Measurements from ENCODE around the gene MTMR2. TPM values are rescaled to one million over a fixed set of nuclear protein-coding genes. Genes with fewer than 3 reads are reported as not detected.
A peak's percentile ranks its signal among the peaks of the same experiment; 100 is the strongest.

Gene MTMR2
- total RNA-seq, 4 donors from 2014 or later = 17.9 to 30.4 (median 23.5) TPM

DNA sequence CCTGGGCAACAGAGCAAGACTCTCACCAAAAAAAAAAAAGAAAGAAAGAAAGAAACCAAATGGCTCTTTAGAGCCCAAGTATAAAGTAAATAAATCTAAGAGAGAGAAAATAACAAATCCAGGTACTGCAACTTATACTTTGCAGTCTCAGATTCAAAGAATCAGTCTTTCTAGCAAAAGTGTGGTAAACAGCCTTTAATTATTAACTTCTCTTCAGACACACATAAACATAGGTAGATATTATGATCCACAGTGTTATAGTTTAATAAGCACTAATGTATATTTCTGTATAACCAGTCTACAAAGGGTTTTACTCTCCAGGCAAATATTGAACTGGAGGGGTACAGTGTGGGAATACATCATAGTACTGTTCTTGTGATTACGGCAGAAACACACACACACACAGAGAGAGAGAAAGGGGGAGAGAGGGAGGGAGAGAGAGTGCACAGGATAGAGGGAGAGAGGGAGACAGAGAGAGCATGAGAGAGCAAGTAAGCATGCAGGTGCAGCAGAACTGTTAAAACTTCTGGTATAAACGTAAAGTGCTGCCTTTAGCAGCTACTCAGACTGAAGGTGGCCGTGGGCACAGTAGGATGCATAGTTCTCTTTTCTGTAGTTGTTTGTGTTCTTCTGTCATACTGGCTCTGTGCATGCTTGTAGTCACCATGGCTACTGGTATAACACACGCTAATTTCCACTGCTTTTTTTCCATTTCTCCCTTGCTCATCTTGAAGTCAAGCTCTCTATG is 32.3 kb downstream of the MTMR2 start:
- ATAC-seq (ENCODE audit: low FRiP score) (no peak), DNase-seq (ENCODE audit: low spot score) (no peak)

DNA sequence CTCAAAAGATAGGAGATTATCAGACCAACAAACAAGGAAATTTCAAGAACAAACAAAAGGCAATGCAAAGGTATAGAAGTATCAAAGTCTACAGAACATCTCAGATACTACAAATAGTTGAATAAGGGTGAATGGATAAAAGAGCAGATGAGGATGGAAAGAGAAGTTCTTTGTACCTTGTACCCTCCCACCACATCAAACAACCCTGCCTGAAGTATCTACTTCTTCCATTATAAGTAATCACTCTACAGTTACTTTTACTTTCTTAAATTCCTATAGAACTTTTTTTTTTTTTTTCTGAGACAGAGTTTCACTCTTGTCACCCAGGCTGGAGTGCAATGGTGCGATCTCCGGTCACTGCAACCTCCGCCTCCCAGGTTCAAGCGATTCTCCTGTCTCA is 35.1 kb downstream of the MTMR2 start:
- no peak for ATAC-seq (ENCODE audit: low FRiP score)
- TF ChIP-seq, protein P1, sequence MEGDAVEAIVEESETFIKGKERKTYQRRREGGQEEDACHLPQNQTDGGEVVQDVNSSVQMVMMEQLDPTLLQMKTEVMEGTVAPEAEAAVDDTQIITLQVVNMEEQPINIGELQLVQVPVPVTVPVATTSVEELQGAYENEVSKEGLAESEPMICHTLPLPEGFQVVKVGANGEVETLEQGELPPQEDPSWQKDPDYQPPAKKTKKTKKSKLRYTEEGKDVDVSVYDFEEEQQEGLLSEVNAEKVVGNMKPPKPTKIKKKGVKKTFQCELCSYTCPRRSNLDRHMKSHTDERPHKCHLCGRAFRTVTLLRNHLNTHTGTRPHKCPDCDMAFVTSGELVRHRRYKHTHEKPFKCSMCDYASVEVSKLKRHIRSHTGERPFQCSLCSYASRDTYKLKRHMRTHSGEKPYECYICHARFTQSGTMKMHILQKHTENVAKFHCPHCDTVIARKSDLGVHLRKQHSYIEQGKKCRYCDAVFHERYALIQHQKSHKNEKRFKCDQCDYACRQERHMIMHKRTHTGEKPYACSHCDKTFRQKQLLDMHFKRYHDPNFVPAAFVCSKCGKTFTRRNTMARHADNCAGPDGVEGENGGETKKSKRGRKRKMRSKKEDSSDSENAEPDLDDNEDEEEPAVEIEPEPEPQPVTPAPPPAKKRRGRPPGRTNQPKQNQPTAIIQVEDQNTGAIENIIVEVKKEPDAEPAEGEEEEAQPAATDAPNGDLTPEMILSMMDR (IDR thresholded peaks at IDR 0.05) = no peak
- no peak for DNase-seq (ENCODE audit: low spot score)

More for the DNA sequence above, 32.3 kb downstream of the MTMR2 start:
- TF ChIP-seq, protein P1 (IDR thresholded peaks at IDR 0.05) = no peak

DNA sequence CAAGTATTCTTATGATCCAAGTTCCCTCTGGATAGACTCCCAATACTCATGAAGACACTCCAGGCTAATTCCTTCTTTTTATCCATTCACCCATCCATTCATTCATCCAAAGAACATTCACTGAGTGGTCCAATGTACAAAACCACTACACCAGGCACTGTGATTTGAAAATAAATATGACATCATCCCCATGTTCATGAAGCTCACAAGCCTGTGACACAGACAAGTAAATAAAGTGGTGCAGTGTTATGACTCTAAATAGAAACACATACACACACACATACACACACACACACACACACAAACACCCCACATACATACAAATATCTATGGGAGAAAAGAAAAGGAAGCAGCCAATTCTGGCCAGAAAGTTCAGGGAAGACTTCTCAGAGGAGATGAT is 35.5 kb downstream of the MTMR2 start:
- ATAC-seq (ENCODE audit: low FRiP score) (no peak), DNase-seq (ENCODE audit: low spot score) (no peak)
- TF ChIP-seq, protein P1 (IDR thresholded peaks at IDR 0.05) = no peak

DNA sequence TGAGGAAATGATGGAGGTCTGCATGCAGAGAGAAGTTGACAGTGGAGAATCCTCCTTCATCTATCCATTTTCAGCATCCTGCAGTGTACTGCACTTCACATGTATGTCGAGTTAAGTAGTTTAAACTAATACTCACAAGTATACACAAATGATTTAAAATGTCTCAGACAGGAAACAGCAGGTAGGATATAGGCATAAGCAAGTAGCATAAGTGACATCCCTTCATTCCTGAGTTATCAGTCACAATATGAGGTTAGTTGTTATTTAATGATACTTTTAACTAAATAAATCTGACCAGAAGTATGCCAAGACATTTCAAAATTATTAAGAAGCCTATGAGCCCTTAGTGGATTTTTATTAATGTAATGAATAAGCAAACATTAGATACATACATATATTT is 37.4 kb downstream of the MTMR2 start:
- TF ChIP-seq, protein P1 (IDR thresholded peaks at IDR 0.05) = no peak
- ATAC-seq (ENCODE audit: low FRiP score) (no peak), DNase-seq (ENCODE audit: low spot score) (no peak)

DNA sequence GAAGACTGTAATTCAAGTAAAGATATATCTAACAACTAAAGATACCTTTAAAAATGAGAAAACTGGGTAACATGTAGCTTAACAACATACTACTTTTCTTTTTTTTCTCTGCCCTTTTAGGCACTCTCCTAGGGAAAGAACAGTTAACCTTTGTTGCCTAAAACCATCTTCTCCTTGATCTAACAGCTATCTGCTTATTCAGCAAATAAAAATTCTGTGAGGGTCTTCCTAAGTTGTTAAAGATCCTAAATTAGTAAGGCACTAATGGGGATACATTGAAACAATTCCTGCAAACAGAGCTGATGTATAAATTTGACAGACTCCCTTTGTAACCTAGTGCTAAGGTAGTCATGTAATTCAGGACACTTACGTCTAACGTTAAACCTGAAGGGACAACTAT is 39.1 kb downstream of the MTMR2 start:
- DNase-seq (ENCODE audit: low spot score) = no peak
- ATAC-seq (ENCODE audit: low FRiP score) = no peak
- TF ChIP-seq, protein P1 (IDR thresholded peaks at IDR 0.05) = no peak

DNA sequence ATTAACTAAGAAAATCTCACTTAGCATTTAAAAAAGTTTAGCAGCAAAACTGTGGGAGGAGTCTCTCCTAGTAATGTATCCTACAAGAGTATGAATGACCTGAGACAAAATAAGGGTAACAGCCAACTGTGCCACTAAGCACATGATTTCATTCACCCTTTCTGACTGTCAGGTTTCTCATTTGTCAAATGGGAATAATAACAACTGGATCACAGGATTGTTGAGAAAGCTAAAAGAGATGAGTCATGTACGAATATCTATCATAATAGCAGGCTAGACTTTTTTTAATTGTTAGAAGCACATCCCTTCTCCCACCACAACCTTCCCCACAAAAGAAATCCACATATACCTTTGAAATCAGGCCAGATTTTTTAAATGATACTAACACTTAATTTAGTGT is 39.5 kb downstream of the MTMR2 start:
- DNase-seq (ENCODE audit: low spot score) = no peak
- peak; percentile 87 for ATAC-seq (ENCODE audit: low FRiP score)
- TF ChIP-seq, protein P1 (IDR thresholded peaks at IDR 0.05) = no peak

DNA sequence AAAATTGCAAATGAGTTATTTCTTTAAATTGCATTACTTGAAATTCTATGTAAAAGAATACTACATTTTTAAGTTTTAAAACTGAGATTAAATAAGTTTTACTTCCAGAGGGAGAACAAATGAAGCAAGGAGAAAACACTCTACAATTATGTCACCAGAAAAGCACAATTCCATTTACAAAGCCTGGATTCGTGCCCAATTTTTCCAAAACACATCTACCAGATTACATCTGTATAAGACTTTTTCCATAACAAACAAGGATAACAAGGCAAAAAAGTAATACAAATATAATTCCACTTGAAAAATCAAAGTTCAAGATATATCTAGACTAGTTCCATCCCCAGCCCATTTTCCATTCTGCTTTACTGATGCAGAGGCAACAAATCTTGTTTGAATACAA is 40.5 kb downstream of the MTMR2 start:
- DNase-seq (ENCODE audit: low spot score) (no peak), ATAC-seq (ENCODE audit: low FRiP score) (no peak)
- TF ChIP-seq, protein P1 (IDR thresholded peaks at IDR 0.05) = no peak

Data from omental fat pad (tissue), 4 donors.